GM21717 (cell line): Measurements from ENCODE around the gene KLK4.

Source experiments
- ATAC-seq: cut with Tn5 transposase; IDR thresholded peaks from one replicate; pipeline ENCODE4 v1.9.1; 2021; ENCODE audit warnings: mild to moderate bottlenecking, moderate library complexity; ENCODE audit not compliant: unreplicated experiment

KLK4 gene

GRCh38 chr19:50882188-50882587 is 29.0 kb downstream of the KLK4 start:
- ATAC-seq = no peak

- ATAC-seq = no peak
Observed at GRCh38 chr19:50880241-50880640, 31.0 kb downstream of the KLK4 start.

GRCh38 chr19:50878851-50879250 is 32.3 kb downstream of the KLK4 start:
- ATAC-seq = no peak

GRCh38 chr19:50877338-50877737 is 33.9 kb downstream of the KLK4 start:
- ATAC-seq = no peak

- ATAC-seq = no peak
Observed at GRCh38 chr19:50876456-50876855, 34.7 kb downstream of the KLK4 start.

- no peak for ATAC-seq
Observed at GRCh38 chr19:50875795-50876422, 35.3 kb downstream of the KLK4 start.

GRCh38 chr19:50874211-50874610 is 37.0 kb downstream of the KLK4 start:
- ATAC-seq = no peak

- ATAC-seq = no peak
Observed at GRCh38 chr19:50873056-50873455, 38.1 kb downstream of the KLK4 start, which contains the start of gene KLK2. Gene KLK2 (plus strand): TSS chr19:50873439. CDS start chr19:50873474, 35 bp downstream.

- ATAC-seq = no peak
Observed at GRCh38 chr19:50870417-50871089, 40.6 kb downstream of the KLK4 start.

- ATAC-seq = no peak
Observed at GRCh38 chr19:50869479-50869878, 41.7 kb downstream of the KLK4 start.

GRCh38 chr19:50861496-50862286 is 49.5 kb downstream of the KLK4 start:
- no peak for ATAC-seq

GRCh38 chr19:50861010-50861409 is 50.2 kb downstream of the KLK4 start:
- no peak for ATAC-seq

GRCh38 chr19:50859849-50860248 is 51.3 kb downstream of the KLK4 start:
- ATAC-seq = no peak

GRCh38 chr19:50858886-50859285 is 52.3 kb downstream of the KLK4 start:
- ATAC-seq = no peak

- no peak for ATAC-seq
Observed at GRCh38 chr19:50857366-50857765, 53.8 kb downstream of the KLK4 start.
